IMR-90 (cell line): ENCODE results near the gene TFB2M. TPM values are rescaled to one million over a fixed set of nuclear protein-coding genes. Genes with fewer than 3 reads are reported as not detected.

ENCODE experiments used
- CEBPB ChIP-seq: IDR thresholded peaks from 2 replicates; pipeline ENCODE4 v1.6.1; 2012; ENCODE audit warnings: low read depth, low read length, improper control_type of control experiment
- CHD1 ChIP-seq: IDR thresholded peaks from 2 replicates; pipeline ENCODE4 v1.6.1; 2012; ENCODE audit warnings: low read depth, low read length, improper control_type of control experiment
- MAFK ChIP-seq: IDR thresholded peaks from 2 replicates; pipeline ENCODE4 v1.6.1; 2012; ENCODE audit warnings: low read depth, low read length, improper control_type of control experiment
- MXI1 ChIP-seq: IDR thresholded peaks from 2 replicates; pipeline ENCODE4 v1.6.1; 2012; ENCODE audit warnings: low read depth, mild to moderate bottlenecking, low read length, moderate library complexity, borderline replicate concordance
- NFE2L2 ChIP-seq: fragments of 150-350 bp; IDR thresholded peaks from 2 replicates; pipeline ENCODE4 v1.6.1; 2016; ENCODE audit warnings: low read depth, mild to moderate bottlenecking, low read length
- POLR2A ChIP-seq: IDR thresholded peaks from 2 replicates; pipeline ENCODE4 v1.6.1; 2012; ENCODE audit warnings: mild to moderate bottlenecking, low read depth, low read length
- RCOR1 ChIP-seq: IDR thresholded peaks from 2 replicates; pipeline ENCODE4 v1.6.1; 2012; ENCODE audit warnings: mild to moderate bottlenecking, low read length, improper control_type of control experiment; ENCODE audit not compliant: insufficient replicate concordance
- RFX5 ChIP-seq: IDR thresholded peaks from 2 replicates; pipeline ENCODE4 v1.8.0; 2012; ENCODE audit warnings: low read depth, mild to moderate bottlenecking, low read length, moderate library complexity
- polyA plus RNA-seq, 3 experiments: library from polyadenylated mRNA; depleted of rRNA; stranded (reverse); fragments of >200 nt; gene quantifications; 2 replicates each; pipeline ENCODE4 v1.2.3, GENCODE V29; 2012; ENCODE audit warnings: low replicate concordance in 1 of 3
- total RNA-seq: library from RNA; depleted of rRNA; stranded (reverse); fragments of >200 nt; gene quantifications from 2 replicates; pipeline ENCODE4 v1.2.3, GENCODE V29; 2012

Gene TFB2M
- total and polyA plus RNA-seq, 2 of the 4 experiments (the other 2 are of a cell fraction) = 13.3 to 15.7 TPM

GRCh38 chr1:246566128-246566812 lies at the start of gene TFB2M, which contains the start of gene CNST (continued):
- TF ChIP-seq MXI1 = peak; percentile 100
- no peak for TF ChIP-seq CHD1
- no peak for TF ChIP-seq RCOR1
- peak; percentile 90 for TF ChIP-seq POLR2A
- TF ChIP-seq MAFK = no peak
- no peak for TF ChIP-seq CEBPB
- no peak for TF ChIP-seq RFX5
- TF ChIP-seq NFE2L2 = no peak
